HG03460 (cell line): ENCODE measurements around the gene ZNF891.

Source experiments
- ATAC-seq: cut with Tn5 transposase; IDR thresholded peaks from one replicate; pipeline ENCODE4 v1.9.1; 2021; ENCODE audit not compliant: unreplicated experiment

The ZNF891 gene

GRCh38 chr12:133063556-133063955 is 66.5 kb downstream of the ZNF891 start:
- no peak for ATAC-seq

GRCh38 chr12:133061954-133062353 is 68.1 kb downstream of the ZNF891 start:
- no peak for ATAC-seq

GRCh38 chr12:133058203-133059113 is 71.6 kb downstream of the ZNF891 start:
- ATAC-seq: no peak

- ATAC-seq: no peak
These were observed 72.6 kb downstream of the ZNF891 start for GRCh38 chr12:133057446-133057845.
